K562 (cell line): ENCODE results near the gene FOXRED2. TPM values are rescaled to one million over a fixed set of nuclear protein-coding genes. Genes with fewer than 3 reads are reported as not detected.

ENCODE experiments used
- JUND ChIP-seq, 2 experiments: IDR thresholded peaks; 2 replicates in 1 of 2; 3 replicates in 1 of 2; pipeline ENCODE4 v1.6.1; 2011; ENCODE audit warnings: borderline replicate concordance in 2 of 2, low read depth in 2 of 2, low read length in 2 of 2, improper control_type of control experiment in 1 of 2, missing biosample characterization in 1 of 2, missing genetic modification characterization in 1 of 2, missing genetic modification reagents in 1 of 2
- MCM7 ChIP-seq, 2 experiments: fragments of 450-650 bp; IDR thresholded peaks; 2 replicates each; pipeline ENCODE4 v1.6.1; 2016 to 2018
- NEUROD1 ChIP-seq: fragments of 150-350 bp; IDR thresholded peaks from 2 replicates; pipeline ENCODE4 v1.6.1; 2014; ENCODE audit warnings: borderline replicate concordance, low read length, low read depth; ENCODE audit not compliant: partially characterized antibody
- NUFIP1 ChIP-seq: fragments of 450-650 bp; IDR thresholded peaks from 2 replicates; pipeline ENCODE4 v1.6.1; 2018; ENCODE audit not compliant: partially characterized antibody
- SIN3A ChIP-seq, 2 experiments: fragments of 150-350 bp in 1 of 2; IDR thresholded peaks; 2 replicates each; pipeline ENCODE4 v1.6.1; 2011 to 2016; ENCODE audit warnings: borderline replicate concordance in 2 of 2, low read depth in 2 of 2, low read length in 2 of 2, mild to moderate bottlenecking in 2 of 2, moderate library complexity in 2 of 2; ENCODE audit not compliant: control insufficient read depth in 1 of 2
- XRCC4 ChIP-seq: IDR thresholded peaks from one replicate; pipeline ENCODE4 v1.6.1; 2011; ENCODE audit not compliant: insufficient read depth, insufficient read length; ENCODE audit errors: extremely low read depth
- ZNF280A ChIP-seq: fragments of 450-650 bp; IDR thresholded peaks from 2 replicates; pipeline ENCODE4 v1.6.1; 2018; ENCODE audit warnings: mild to moderate bottlenecking, low read depth; ENCODE audit not compliant: partially characterized antibody
- ZNF318 ChIP-seq, 2 experiments: fragments of 450-650 bp; IDR thresholded peaks; 2 replicates each; pipeline ENCODE4 v1.6.1; 2016; ENCODE audit warnings: mild to moderate bottlenecking in 2 of 2, borderline replicate concordance in 1 of 2, low read depth in 1 of 2, moderate library complexity in 1 of 2
- ZNF609 ChIP-seq: sonication (generic); formaldehyde crosslinking; IDR thresholded peaks from 2 replicates; pipeline ENCODE4 v1.8.1; 2023; ENCODE audit warnings: missing genetic modification reagents, mild to moderate bottlenecking, borderline replicate concordance
- polyA plus RNA-seq, 8 experiments: library from polyadenylated mRNA; depleted of rRNA in 4 of 8; stranded (reverse) in 5 of 8; unstranded in 3 of 8; fragments of >200 nt; fragmentation: Nextera tagmentation in 2 of 8; fragmentation: Illumina TruSeq in 1 of 8; extraction: Ambion mirVana in 2 of 8; extraction: Trizol in 1 of 8; gene quantifications; 2 replicates each; pipeline versions ENCODE4 v1.2.1 to v1.2.3, GENCODE V29; 2011 to 2014; ENCODE audit warnings: inconsistent platforms in 1 of 8, missing spikeins in 1 of 8
- total RNA-seq, 7 experiments: library from RNA; depleted of rRNA in 6 of 7; stranded (reverse); fragments of >200 nt in 6 of 7; fragmentation: Illumina TruSeq in 2 of 7; extraction: Trizol in 2 of 7; gene quantifications; 2 replicates each; pipeline versions ENCODE4 v1.2.1 to v1.2.3, GENCODE V29; 2011 to 2021; ENCODE audit warnings: low replicate concordance in 1 of 7

Gene FOXRED2
- total and polyA plus RNA-seq, 9 of the 15 experiments (the other 6 are each of a cell fraction or from before 2014, with no cell fraction given), result 2.8 to 48.4 (median 7.8) TPM

- no peak for TF ChIP-seq ZNF318 (IDR thresholded peaks at IDR 0.05; ENCODE audit: borderline replicate concordance in 1 of 2, low read depth in 1 of 2)
- no peak for TF ChIP-seq MCM7 (IDR thresholded peaks at IDR 0.05)
- TF ChIP-seq JUND (IDR thresholded peaks at IDR 0.05; ENCODE audit: borderline replicate concordance, low read depth, low read length), result peak; percentile 58; the same call in 1 of the 2 replicates
- peak; percentile 34; the same call in 1 of the 3 replicates for TF ChIP-seq JUND (tag; IDR thresholded peaks at IDR 0.05; ENCODE audit: borderline replicate concordance, low read depth, low read length)
- no peak for TF ChIP-seq NEUROD1
- TF ChIP-seq ZNF280A, result no peak
- TF ChIP-seq SIN3A (IDR thresholded peaks at IDR 0.05; ENCODE audit: borderline replicate concordance in 2 of 2, control insufficient read depth in 1 of 2, low read depth in 2 of 2, low read length in 2 of 2), result peak; percentile 40 to 60; a peak in 1 of 4 replicates
- no peak for TF ChIP-seq XRCC4
- no peak for TF ChIP-seq NUFIP1
- TF ChIP-seq ZNF609, result no peak
These were observed 22.2 kb upstream of the FOXRED2 start, which contains the start of gene EIF3D (continued) for GRCh38 chr22:36528795-36529751.
